Neural cell (in vitro differentiated cells): ENCODE results near the gene CDK6. TPM values are rescaled to one million over a fixed set of nuclear protein-coding genes. Genes with fewer than 3 reads are reported as not detected.

Source experiments
- H2AFZ ChIP-seq: fragments of 200-600, 300-800 bp; sonication (generic), shearing (Covaris generic); 2 replicates; pipeline ENCODE4 v1.6.0; 2014; ENCODE audit warnings: low read depth, mild to moderate bottlenecking, antibody characterized with exemption, low read length, moderate library complexity
- H3F3A ChIP-seq: fragments of 200-600 bp; shearing (Covaris generic); 2 replicates; pipeline ENCODE4 v1.6.1; 2016; ENCODE audit warnings: mild to moderate bottlenecking, moderate library complexity, mixed read lengths, antibody characterized with exemption, low read length; ENCODE audit not compliant: insufficient read depth, poor library complexity, severe bottlenecking
- H3K27ac ChIP-seq: fragments of 200-600, 300-800 bp; sonication (generic), shearing (Covaris generic); 2 replicates; pipeline ENCODE4 v1.5.1; 2014; ENCODE audit warnings: mild to moderate bottlenecking, low read length, moderate library complexity
- H3K27me3 ChIP-seq: fragments of 300-800, 200-600 bp; sonication (generic), shearing (Covaris generic); 2 replicates; pipeline ENCODE4 v1.6.0; 2014; ENCODE audit warnings: mild to moderate bottlenecking, low read depth, low read length, moderate library complexity; ENCODE audit not compliant: insufficient read depth
- H3K36me3 ChIP-seq: fragments of 300-800, 200-600 bp; sonication (generic), shearing (Covaris generic); 2 replicates; pipeline ENCODE4 v1.5.1; 2014; ENCODE audit warnings: mild to moderate bottlenecking, antibody characterized with exemption, low read length, moderate library complexity; ENCODE audit not compliant: insufficient read depth
- H3K4me2 ChIP-seq: fragments of 300-800, 200-600 bp; sonication (generic), shearing (Covaris generic); 2 replicates; pipeline ENCODE4 v1.6.0; 2014; ENCODE audit warnings: mild to moderate bottlenecking, low read length
- H3K4me3 ChIP-seq: fragments of 300-800, 200-600 bp; sonication (generic), shearing (Covaris generic); 2 replicates; pipeline ENCODE4 v1.5.1; 2014; ENCODE audit warnings: mild to moderate bottlenecking, low read length, moderate library complexity
- H3K79me2 ChIP-seq: fragments of 200-600 bp; shearing (Covaris generic); replicated peaks from 2 replicates; pipeline ENCODE4 v1.6.0; 2014; ENCODE audit warnings: mild to moderate bottlenecking, low read length, moderate library complexity; ENCODE audit not compliant: insufficient read depth
- H3K9ac ChIP-seq: fragments of 300-800, 200-600 bp; sonication (generic), shearing (Covaris generic); 2 replicates; pipeline ENCODE4 v1.6.1; 2016; ENCODE audit warnings: mild to moderate bottlenecking, low read length, mixed read lengths
- H3K9me2 ChIP-seq: fragments of 200-600 bp; shearing (Covaris generic); 2 replicates; pipeline ENCODE4 v1.6.1; 2016; ENCODE audit warnings: mild to moderate bottlenecking, low read length, mixed read lengths; ENCODE audit not compliant: insufficient read depth
- H3K9me3 ChIP-seq: fragments of 200-600, 300-800 bp; sonication (generic), shearing (Covaris generic); 2 replicates; pipeline ENCODE4 v1.6.1; 2016; ENCODE audit warnings: mild to moderate bottlenecking, mixed run types, low read length, moderate library complexity, mixed read lengths
- H4K20me1 ChIP-seq: fragments of 200-600 bp; shearing (Covaris generic); 2 replicates; pipeline ENCODE4 v1.6.1; 2016; ENCODE audit warnings: mild to moderate bottlenecking, mixed run types; ENCODE audit not compliant: insufficient read depth
- CTCF ChIP-seq: fragments of 450-650 bp; IDR thresholded peaks from 2 replicates; pipeline ENCODE4 v1.5.1; 2014; ENCODE audit warnings: antibody characterized with exemption, mild to moderate bottlenecking, moderate library complexity; ENCODE audit not compliant: poor library complexity, severe bottlenecking
- EP300 ChIP-seq: fragments of 450-650 bp; conservative IDR thresholded peaks from 2 replicates; pipeline ENCODE4 v1.6.1; 2014; ENCODE audit warnings: antibody characterized with exemption, mild to moderate bottlenecking, moderate library complexity; ENCODE audit not compliant: poor library complexity, severe bottlenecking
- EZH2 ChIP-seq: fragments of 200-600, 300-800 bp; shearing (Covaris generic), sonication (generic); IDR thresholded peaks from 2 replicates; pipeline ENCODE4 v1.6.1; 2014; ENCODE audit warnings: antibody characterized with exemption, low read length, borderline replicate concordance, mild to moderate bottlenecking; ENCODE audit not compliant: insufficient read depth, poor library complexity, severe bottlenecking
- MXI1 ChIP-seq: fragments of 450-650 bp; conservative IDR thresholded peaks from 2 replicates; pipeline ENCODE4 v1.6.1; 2014; ENCODE audit warnings: antibody characterized with exemption, mild to moderate bottlenecking; ENCODE audit not compliant: poor library complexity, severe bottlenecking
- POLR2AphosphoS5 ChIP-seq: IDR thresholded peaks from 2 replicates; pipeline ENCODE4 v1.6.1; 2012
- RAD21 ChIP-seq: fragments of 450-650 bp; conservative IDR thresholded peaks from 2 replicates; pipeline ENCODE4 v1.6.1; 2014; ENCODE audit warnings: antibody characterized with exemption, mild to moderate bottlenecking, moderate library complexity
- REST ChIP-seq: IDR thresholded peaks from 2 replicates; pipeline ENCODE4 v1.6.1; 2012; ENCODE audit warnings: borderline replicate concordance
- SMC3 ChIP-seq: fragments of 450-650 bp; conservative IDR thresholded peaks from 2 replicates; pipeline ENCODE4 v1.6.1; 2014; ENCODE audit warnings: antibody characterized with exemption, mild to moderate bottlenecking, moderate library complexity; ENCODE audit not compliant: poor library complexity
- TAF1 ChIP-seq: IDR thresholded peaks from 2 replicates; pipeline ENCODE4 v1.6.1; 2012; ENCODE audit warnings: low read depth
- polyA plus RNA-seq: library from polyadenylated mRNA; depleted of rRNA; stranded (reverse); fragments of >200 nt; gene quantifications from 2 replicates; pipeline ENCODE4 v1.2.3, GENCODE V29; 2014

CDK6 gene
- polyA plus RNA-seq, 1 donor from 2014 or later, result 4.1 TPM

GRCh38 chr7:92783260-92784201 is 52.8 kb downstream of the CDK6 start:
- no peak overlapping the region for H3K4me2 ChIP-seq
- no peak overlapping the region for H3K4me3 ChIP-seq
- H3K79me2 ChIP-seq, result peaks cover 5% of the 10 kb centered on the region

More at GRCh38 chr7:92783260-92784201, 52.8 kb downstream of the CDK6 start:
- Histone ChIP-seq H3K36me3 (no peaks in the 10 kb centered on the region), H3K9me3 (no peaks in the 10 kb centered on the region), H2AFZ (no peak overlapping the region), H3K27ac (peak overlapping the region; percentile 4), H3K27me3 (no peaks in the 10 kb centered on the region), H3K9me2 (no peaks in the 10 kb centered on the region), H4K20me1 (no peaks in the 10 kb centered on the region), H3K9ac (no peak overlapping the region), H3F3A (no peaks in the 10 kb centered on the region)
- TF ChIP-seq TAF1 (no peak), MXI1 (no peak), EP300 (no peak), CTCF (no peak), REST (no peak), SMC3 (no peak), RAD21 (no peak), EZH2 (no peak), POLR2AphosphoS5 (no peak)
